ENCODE results near the gene RPL26. TPM values are rescaled to one million over a fixed set of nuclear protein-coding genes. Genes with fewer than 3 reads are reported as not detected.

RPL26 gene
- total RNA-seq, 2 donors from 2014 or later: 1,739 to 2,129 TPM

DNA sequence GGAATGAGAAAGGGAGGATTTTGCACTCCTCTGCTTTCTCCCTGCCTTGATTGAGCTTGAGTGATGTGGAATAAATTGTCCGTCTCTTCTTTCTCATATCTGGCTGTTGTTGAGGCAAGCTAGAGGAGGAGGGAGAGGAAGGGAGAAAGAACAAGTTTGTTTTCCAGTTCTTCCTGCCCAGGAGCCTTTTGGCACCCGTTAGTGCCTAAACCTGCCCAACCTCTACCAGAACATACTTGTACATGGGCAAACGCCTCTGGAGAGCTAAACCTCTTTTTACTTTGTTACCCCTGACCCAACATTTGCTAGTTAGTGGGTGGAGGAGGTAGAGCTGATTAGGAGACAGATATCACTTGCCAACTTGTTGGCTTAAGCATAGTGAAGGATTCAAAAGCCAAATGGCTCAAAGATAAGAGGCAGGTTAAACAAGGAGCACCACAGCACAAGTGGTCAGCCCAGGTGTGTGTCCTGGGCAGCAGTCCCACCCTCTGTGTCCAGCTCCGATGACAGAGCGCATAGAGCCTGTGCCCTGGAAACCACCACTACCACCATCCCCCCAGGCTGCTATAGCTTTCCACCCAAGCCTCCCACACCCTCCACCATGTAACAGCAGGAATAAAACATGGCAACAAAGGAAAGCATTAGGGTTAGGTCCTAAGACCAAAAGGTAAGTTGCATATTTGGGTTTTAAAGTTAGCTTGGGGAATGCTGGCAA is 36.9 kb downstream of the RPL26 start:
- H3K4me3 Mint-ChIP-seq: peak overlapping the region; percentile 51

DNA sequence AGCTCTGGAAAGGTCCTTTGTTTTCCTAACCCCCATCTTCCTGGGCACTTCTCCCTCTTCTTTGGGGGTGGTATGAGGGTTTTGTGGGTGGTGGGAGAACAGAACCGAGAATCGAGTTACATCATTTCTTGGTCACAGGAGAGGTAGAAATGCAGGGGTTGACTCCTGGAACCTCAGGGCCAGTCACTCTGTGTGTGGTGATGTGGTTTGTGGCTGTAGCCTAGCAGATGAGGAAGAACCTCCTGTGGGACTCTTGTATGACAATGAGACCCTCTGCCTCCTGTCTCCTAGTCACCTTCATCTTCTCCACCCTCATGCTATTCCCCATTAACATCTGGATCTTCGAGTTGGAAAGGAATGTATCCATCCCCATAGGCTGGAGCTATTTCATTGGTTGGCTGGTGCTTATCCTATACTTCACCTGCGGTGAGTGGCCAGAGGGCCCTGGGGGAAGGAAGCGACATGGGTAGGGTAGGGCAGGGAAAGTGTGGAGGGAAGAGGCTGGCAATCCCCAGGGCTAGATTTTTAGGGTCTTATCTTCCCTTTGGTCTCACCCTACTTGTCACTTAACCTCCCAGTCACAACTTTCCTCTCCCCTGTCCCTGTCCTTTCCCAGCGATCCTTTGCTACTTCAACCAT is 37.8 kb downstream of the RPL26 start:
- H3K36me3 ChIP-seq (ENCODE audit: control insufficient read depth, insufficient read depth, low read length): no peaks in the 10 kb centered on the region
- H3K4me3 ChIP-seq (ENCODE audit: low read length): no peak overlapping the region
- Mint-ChIP-seq H3K4me1 (peaks cover 25% of the 10 kb centered on the region), H3K36me3 (ENCODE audit: low read depth) (no peaks in the 10 kb centered on the region), H3K4me3 (no peak overlapping the region), H3K27me3 (ENCODE audit: insufficient read depth) (no peaks in the 10 kb centered on the region), H3K9me3 (no peaks in the 10 kb centered on the region), H3K27ac (no peak overlapping the region)
- WGBS, 2 experiments (ENCODE audit: insufficient coverage in 1 of 2, insufficient read length in 1 of 2): 91 to 100% methylated on average over 1 to 6 of the region's 6 CpGs
- TF ChIP-seq, protein P1, sequence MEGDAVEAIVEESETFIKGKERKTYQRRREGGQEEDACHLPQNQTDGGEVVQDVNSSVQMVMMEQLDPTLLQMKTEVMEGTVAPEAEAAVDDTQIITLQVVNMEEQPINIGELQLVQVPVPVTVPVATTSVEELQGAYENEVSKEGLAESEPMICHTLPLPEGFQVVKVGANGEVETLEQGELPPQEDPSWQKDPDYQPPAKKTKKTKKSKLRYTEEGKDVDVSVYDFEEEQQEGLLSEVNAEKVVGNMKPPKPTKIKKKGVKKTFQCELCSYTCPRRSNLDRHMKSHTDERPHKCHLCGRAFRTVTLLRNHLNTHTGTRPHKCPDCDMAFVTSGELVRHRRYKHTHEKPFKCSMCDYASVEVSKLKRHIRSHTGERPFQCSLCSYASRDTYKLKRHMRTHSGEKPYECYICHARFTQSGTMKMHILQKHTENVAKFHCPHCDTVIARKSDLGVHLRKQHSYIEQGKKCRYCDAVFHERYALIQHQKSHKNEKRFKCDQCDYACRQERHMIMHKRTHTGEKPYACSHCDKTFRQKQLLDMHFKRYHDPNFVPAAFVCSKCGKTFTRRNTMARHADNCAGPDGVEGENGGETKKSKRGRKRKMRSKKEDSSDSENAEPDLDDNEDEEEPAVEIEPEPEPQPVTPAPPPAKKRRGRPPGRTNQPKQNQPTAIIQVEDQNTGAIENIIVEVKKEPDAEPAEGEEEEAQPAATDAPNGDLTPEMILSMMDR (conservative IDR thresholded peaks at IDR 0.05): no peak
- H3K27ac ChIP-seq (ENCODE audit: low read depth, low read length): no peak overlapping the region
- H3K4me1 ChIP-seq (ENCODE audit: control insufficient read depth, insufficient read depth, low read length): peaks cover 6% of the 10 kb centered on the region
- H3K9ac ChIP-seq (ENCODE audit: extremely low read depth, low read length, poor library complexity, severe bottlenecking): no peak overlapping the region
- no peaks in the 10 kb centered on the region for H3K9me3 ChIP-seq (ENCODE audit: control insufficient read depth, low read length)
- no peak for DNase-seq
- H3K27me3 ChIP-seq (ENCODE audit: control insufficient read depth, insufficient read depth, low read length, poor library complexity, severe bottlenecking): no peaks in the 10 kb centered on the region

More for the DNA sequence above, 36.9 kb downstream of the RPL26 start:
- Histone ChIP-seq H3K36me3 (ENCODE audit: control insufficient read depth, insufficient read depth, low read length) (no peaks in the 10 kb centered on the region), H3K27ac (ENCODE audit: low read depth, low read length) (no peak overlapping the region), H3K4me1 (ENCODE audit: control insufficient read depth, insufficient read depth, low read length) (peaks cover 6% of the 10 kb centered on the region), H3K9me3 (ENCODE audit: control insufficient read depth, low read length) (no peaks in the 10 kb centered on the region), H3K4me3 (ENCODE audit: low read length) (no peak overlapping the region), H3K9ac (ENCODE audit: extremely low read depth, low read length, poor library complexity, severe bottlenecking) (no peak overlapping the region), H3K27me3 (ENCODE audit: control insufficient read depth, insufficient read depth, low read length, poor library complexity, severe bottlenecking) (no peaks in the 10 kb centered on the region)
- H3K36me3 Mint-ChIP-seq (ENCODE audit: low read depth): no peaks in the 10 kb centered on the region
- TF ChIP-seq, protein P1 (conservative IDR thresholded peaks at IDR 0.05): no peak
- 92 to 100% methylated on average over 1 to 5 of the region's 5 CpGs for WGBS, 2 experiments (ENCODE audit: insufficient coverage in 1 of 2, insufficient read length in 1 of 2)
- H3K9me3 Mint-ChIP-seq: no peaks in the 10 kb centered on the region
- H3K27me3 Mint-ChIP-seq (ENCODE audit: insufficient read depth): no peaks in the 10 kb centered on the region
- DNase-seq: no peak
- peaks cover 24% of the 10 kb centered on the region for H3K4me1 Mint-ChIP-seq
- peak overlapping the region; percentile 54 for H3K27ac Mint-ChIP-seq

DNA sequence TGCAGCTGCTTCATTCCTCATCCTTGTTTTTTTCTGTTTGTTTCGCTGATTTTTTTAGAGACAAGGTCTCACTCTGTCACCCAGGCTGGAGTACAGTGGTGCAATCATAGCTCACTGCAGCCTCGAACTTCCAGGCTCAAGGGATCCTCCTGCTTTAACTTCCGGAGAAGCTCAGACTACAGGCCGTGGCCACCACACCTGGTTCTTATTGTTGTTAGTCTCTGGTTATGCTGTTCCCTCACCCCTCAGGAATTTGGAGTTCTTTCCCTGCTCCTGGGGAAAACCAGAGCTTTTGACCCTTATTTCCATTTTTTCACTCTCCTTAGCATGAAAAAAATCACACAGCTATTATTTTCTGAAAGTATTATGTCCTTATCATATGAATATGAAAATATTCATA is 41.5 kb downstream of the RPL26 start:
- peak; percentile 85 for DNase-seq
- no peak overlapping the region for H3K4me3 ChIP-seq (ENCODE audit: low read length)
- Mint-ChIP-seq H3K36me3 (ENCODE audit: low read depth) (no peaks in the 10 kb centered on the region), H3K4me3 (no peak overlapping the region), H3K4me1 (peaks cover 36% of the 10 kb centered on the region), H3K27me3 (ENCODE audit: insufficient read depth) (no peaks in the 10 kb centered on the region), H3K27ac (peak overlapping the region; percentile 77), H3K9me3 (no peaks in the 10 kb centered on the region)
- 70 to 71% methylated on average over 1 to 4 of the region's 4 CpGs for WGBS, 2 experiments (ENCODE audit: insufficient coverage in 1 of 2, insufficient read length in 1 of 2)
- TF ChIP-seq, protein P1 (conservative IDR thresholded peaks at IDR 0.05): no peak
- H3K4me1 ChIP-seq (ENCODE audit: control insufficient read depth, insufficient read depth, low read length): peaks cover 17% of the 10 kb centered on the region
- H3K36me3 ChIP-seq (ENCODE audit: control insufficient read depth, insufficient read depth, low read length): no peaks in the 10 kb centered on the region
- H3K27ac ChIP-seq (ENCODE audit: low read depth, low read length): no peak overlapping the region
- no peaks in the 10 kb centered on the region for H3K27me3 ChIP-seq (ENCODE audit: control insufficient read depth, insufficient read depth, low read length, poor library complexity, severe bottlenecking)
- no peak overlapping the region for H3K9ac ChIP-seq (ENCODE audit: extremely low read depth, low read length, poor library complexity, severe bottlenecking)
- H3K9me3 ChIP-seq (ENCODE audit: control insufficient read depth, low read length): no peaks in the 10 kb centered on the region

Data from endodermal cell (in vitro differentiated cells).